ENCODE measurements around the gene NDFIP2. TPM values are rescaled to one million over a fixed set of nuclear protein-coding genes. Genes with fewer than 3 reads are reported as not detected.

Gene NDFIP2
- total and polyA plus RNA-seq, 2 experiments from 2014 or later = 28.3 to 28.7 TPM

- DNase-seq (ENCODE audit: low spot score) (no peak), ATAC-seq (no peak)
- Histone ChIP-seq H3K9me2 (ENCODE audit: insufficient read depth) (no peaks in the 10 kb centered on the region), H2AFZ (no peak overlapping the region), H3K4me1 (ENCODE audit: insufficient read depth) (peaks cover 21% of the 10 kb centered on the region), H3K27me3 (ENCODE audit: insufficient read depth) (no peaks in the 10 kb centered on the region), H3K79me2 (replicated peaks; ENCODE audit: insufficient read depth) (no peaks in the 10 kb centered on the region), H3K36me3 (ENCODE audit: insufficient read depth) (no peaks in the 10 kb centered on the region), H4K20me1 (replicated peaks; ENCODE audit: insufficient read depth) (no peaks in the 10 kb centered on the region), H3K27ac (ENCODE audit: low read depth) (no peak overlapping the region), H3K4me3 (no peak overlapping the region), H3F3A (replicated peaks; ENCODE audit: low read depth) (no peaks in the 10 kb centered on the region), H3K4me2 (no peak overlapping the region)
- TF ChIP-seq ZNF114 (CRISPR knock-in tag; IDR thresholded peaks at IDR 0.05) (no peak), ZNF331 (CRISPR knock-in tag; IDR thresholded peaks at IDR 0.05; ENCODE audit: low read depth) (no peak), POLR2AphosphoS5 (IDR thresholded peaks at IDR 0.05; ENCODE audit: low read depth) (no peak), ETS1 (IDR thresholded peaks at IDR 0.05) (no peak), ZNF462 (CRISPR knock-in tag; IDR thresholded peaks at IDR 0.05) (no peak)
- TF ChIP-seq, protein P1, sequence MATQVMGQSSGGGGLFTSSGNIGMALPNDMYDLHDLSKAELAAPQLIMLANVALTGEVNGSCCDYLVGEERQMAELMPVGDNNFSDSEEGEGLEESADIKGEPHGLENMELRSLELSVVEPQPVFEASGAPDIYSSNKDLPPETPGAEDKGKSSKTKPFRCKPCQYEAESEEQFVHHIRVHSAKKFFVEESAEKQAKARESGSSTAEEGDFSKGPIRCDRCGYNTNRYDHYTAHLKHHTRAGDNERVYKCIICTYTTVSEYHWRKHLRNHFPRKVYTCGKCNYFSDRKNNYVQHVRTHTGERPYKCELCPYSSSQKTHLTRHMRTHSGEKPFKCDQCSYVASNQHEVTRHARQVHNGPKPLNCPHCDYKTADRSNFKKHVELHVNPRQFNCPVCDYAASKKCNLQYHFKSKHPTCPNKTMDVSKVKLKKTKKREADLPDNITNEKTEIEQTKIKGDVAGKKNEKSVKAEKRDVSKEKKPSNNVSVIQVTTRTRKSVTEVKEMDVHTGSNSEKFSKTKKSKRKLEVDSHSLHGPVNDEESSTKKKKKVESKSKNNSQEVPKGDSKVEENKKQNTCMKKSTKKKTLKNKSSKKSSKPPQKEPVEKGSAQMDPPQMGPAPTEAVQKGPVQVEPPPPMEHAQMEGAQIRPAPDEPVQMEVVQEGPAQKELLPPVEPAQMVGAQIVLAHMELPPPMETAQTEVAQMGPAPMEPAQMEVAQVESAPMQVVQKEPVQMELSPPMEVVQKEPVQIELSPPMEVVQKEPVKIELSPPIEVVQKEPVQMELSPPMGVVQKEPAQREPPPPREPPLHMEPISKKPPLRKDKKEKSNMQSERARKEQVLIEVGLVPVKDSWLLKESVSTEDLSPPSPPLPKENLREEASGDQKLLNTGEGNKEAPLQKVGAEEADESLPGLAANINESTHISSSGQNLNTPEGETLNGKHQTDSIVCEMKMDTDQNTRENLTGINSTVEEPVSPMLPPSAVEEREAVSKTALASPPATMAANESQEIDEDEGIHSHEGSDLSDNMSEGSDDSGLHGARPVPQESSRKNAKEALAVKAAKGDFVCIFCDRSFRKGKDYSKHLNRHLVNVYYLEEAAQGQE (IDR thresholded peaks at IDR 0.05; ENCODE audit: unreplicated experiment) = no peak
- H3K9me3 Mint-ChIP-seq = no peaks in the 10 kb centered on the region
- peaks cover 16% of the 10 kb centered on the region for H3K4me1 Mint-ChIP-seq
- peaks cover 5% of the 10 kb centered on the region; the same call in 1 of the 3 replicates for H3K36me3 Mint-ChIP-seq (ENCODE audit: low read depth)
- no peak overlapping the region for H3K4me3 Mint-ChIP-seq
- no peaks in the 10 kb centered on the region for H3K27me3 Mint-ChIP-seq (ENCODE audit: insufficient read depth, low read depth, poor library complexity)
- H3K27ac Mint-ChIP-seq = no peak overlapping the region
Measured at GRCh38 chr13:79540504-79540903, 59.5 kb downstream of the NDFIP2 start.

All from GM23338 (cell line).